Duodenal mucosa (tissue), 2 donors: Measurements from ENCODE around the gene SNRNP40.
"Not testable (repeated sequence)": the region's sequence is repeated elsewhere in the genome, so short reads cannot be mapped to it uniquely, and the experiment has no call there.

Experiments used
- H3K27ac ChIP-seq: one replicate; pipeline ENCODE4 v1.7.0; 2013; ENCODE audit warnings: low read depth, low read length
- H3K27me3 ChIP-seq, 2 donors: one replicate each; pipeline ENCODE4 v1.7.0; 2013; ENCODE audit warnings: low read length in 2 of 2, control low read depth in 1 of 2; ENCODE audit not compliant: insufficient read depth in 2 of 2, control insufficient read depth in 1 of 2
- H3K36me3 ChIP-seq, 2 donors: one replicate each; pipeline ENCODE4 v1.7.0; 2013; ENCODE audit warnings: low read length in 2 of 2, control low read depth in 1 of 2; ENCODE audit not compliant: insufficient read depth in 2 of 2, control insufficient read depth in 1 of 2
- H3K4me1 ChIP-seq, 2 donors: one replicate each; pipeline ENCODE4 v1.7.0; 2013; ENCODE audit warnings: low read length in 2 of 2, control low read depth in 1 of 2; ENCODE audit not compliant: insufficient read depth in 2 of 2, control insufficient read depth in 1 of 2
- H3K4me3 ChIP-seq, 2 donors: one replicate each; pipeline ENCODE4 v1.7.0; 2013; ENCODE audit warnings: low read length in 2 of 2, low read depth in 1 of 2
- H3K9ac ChIP-seq, 2 donors: one replicate each; pipeline ENCODE4 v1.7.0; 2013; ENCODE audit warnings: low read length in 2 of 2, low read depth in 1 of 2
- H3K9me3 ChIP-seq, 2 donors: one replicate each; pipeline ENCODE4 v1.7.0; 2013; ENCODE audit warnings: low read length in 2 of 2, control low read depth in 1 of 2; ENCODE audit not compliant: control insufficient read depth in 1 of 2

The SNRNP40 gene

DNA sequence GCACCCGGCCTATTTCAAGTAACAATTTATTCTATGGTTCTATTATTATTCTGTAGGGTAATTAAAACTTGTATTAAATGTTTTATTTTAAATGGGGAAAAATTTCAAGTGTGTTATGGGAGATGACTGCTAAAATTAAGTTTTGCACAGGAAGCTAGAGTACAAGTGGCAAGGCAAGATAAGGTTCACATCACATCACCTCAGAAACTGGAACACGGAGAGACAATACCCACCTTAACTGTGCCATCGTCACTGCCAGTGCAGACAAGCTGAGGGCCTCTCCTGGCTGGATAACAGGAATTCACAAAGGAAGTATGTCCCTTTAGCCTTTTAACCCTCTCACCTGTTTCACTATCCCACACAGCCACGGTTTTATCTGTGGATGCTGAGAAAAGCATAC lies 7.6 kb downstream of the SNRNP40 start:
- H3K36me3 ChIP-seq = peaks cover 17 to 78% of the 10 kb centered on the region in 2 donors
- H3K27me3 ChIP-seq = no peaks in the 10 kb centered on the region
- H3K9ac ChIP-seq = no peak overlapping the region
- H3K4me1 ChIP-seq = no peaks in the 10 kb centered on the region
- no peaks in the 10 kb centered on the region for H3K9me3 ChIP-seq
- no peak overlapping the region for H3K4me3 ChIP-seq
- H3K27ac ChIP-seq = no peak overlapping the region

DNA sequence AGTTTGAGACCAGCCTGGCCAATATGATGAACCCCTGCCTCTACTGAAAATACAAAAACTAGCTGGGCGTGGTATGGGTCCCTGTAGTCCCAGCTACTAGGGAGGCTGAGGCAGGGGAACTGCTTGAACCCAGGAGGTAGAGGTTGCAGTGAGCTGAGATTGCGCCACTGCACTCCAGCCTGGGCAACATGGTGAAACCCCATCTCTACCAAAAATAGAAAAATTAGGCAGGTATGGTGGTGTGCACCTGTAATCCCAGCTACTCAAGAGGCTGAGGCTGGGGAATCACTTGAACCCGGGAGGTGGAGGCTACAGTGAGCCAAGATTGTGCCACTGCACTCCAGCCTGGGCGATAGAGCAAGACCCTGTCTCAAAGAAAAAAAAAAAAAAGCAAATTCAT lies 8.8 kb downstream of the SNRNP40 start:
- H3K36me3 ChIP-seq = peaks cover 10 to 73% of the 10 kb centered on the region in 2 donors
- not testable (repeated sequence) for H3K4me3 ChIP-seq, H3K9me3 ChIP-seq, H3K4me1 ChIP-seq, H3K9ac ChIP-seq, H3K27ac ChIP-seq, H3K27me3 ChIP-seq

DNA sequence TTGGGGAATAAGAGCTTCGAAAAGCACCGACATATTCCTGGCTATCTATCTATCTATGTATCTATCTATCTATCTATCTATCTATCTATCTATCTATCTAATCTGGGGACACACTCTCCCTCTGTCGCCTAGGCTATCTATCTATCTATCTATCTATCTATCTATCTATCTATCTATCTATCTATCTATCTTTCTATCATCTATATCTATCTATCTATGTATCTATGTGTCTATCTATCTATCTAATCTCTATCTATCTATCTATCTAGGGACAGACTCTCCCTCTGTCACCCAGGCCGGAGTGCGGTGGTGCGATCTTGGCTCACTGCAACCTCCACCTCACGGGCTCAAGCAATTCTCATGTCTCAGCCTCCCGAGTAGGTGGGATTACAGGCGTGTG lies 14.2 kb downstream of the SNRNP40 start:
- H3K36me3 ChIP-seq = peaks cover 23 to 66% of the 10 kb centered on the region in 2 donors
- not testable (repeated sequence) for H3K4me3 ChIP-seq, H3K27ac ChIP-seq, H3K4me1 ChIP-seq, H3K9me3 ChIP-seq, H3K9ac ChIP-seq, H3K27me3 ChIP-seq

DNA sequence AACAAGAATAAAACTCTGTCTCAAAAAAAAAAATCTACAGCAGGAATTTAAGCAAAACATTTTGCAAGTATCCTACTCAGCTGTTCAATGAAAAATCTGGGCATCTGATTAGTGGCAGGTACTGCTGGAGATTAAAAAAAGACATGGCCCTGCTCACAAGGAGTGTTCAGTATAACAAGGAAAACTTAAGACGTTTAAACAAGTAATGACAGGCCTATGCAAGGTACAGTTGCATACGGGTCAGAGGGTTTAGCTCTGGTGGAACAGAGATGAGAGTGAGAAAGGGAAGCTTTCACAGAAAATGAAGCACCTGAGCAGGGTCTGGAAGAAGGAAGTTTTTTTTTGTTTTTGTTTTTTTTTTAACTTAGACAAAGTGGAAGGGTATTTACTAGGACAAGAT lies 23.0 kb downstream of the SNRNP40 start:
- Histone ChIP-seq H3K4me3 (no peak overlapping the region), H3K27me3 (no peaks in the 10 kb centered on the region), H3K27ac (no peak overlapping the region), H3K9ac (no peak overlapping the region), H3K9me3 (no peaks in the 10 kb centered on the region), H3K36me3 (peaks cover 22 to 63% of the 10 kb centered on the region in 2 donors), H3K4me1 (no peaks in the 10 kb centered on the region)

DNA sequence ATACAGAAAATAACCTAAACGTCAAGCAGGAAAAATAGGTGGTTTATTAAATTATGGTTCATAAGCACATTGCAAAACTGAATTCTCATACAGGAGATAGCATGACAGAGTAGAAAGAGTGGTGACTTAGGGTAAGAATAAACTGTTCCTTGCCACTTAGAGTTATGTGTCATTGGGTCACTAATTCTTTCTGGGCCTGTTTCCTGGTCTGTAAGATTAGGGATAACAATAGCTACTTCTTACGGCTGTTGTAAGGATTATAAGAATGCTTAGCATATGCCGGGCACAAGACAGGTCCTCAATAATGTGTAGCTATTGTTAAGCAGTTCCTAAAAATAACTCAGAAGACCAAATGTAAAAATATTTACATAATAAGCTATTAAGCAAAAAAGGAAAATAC lies 24.2 kb downstream of the SNRNP40 start:
- peaks cover 19 to 58% of the 10 kb centered on the region in 2 donors for H3K36me3 ChIP-seq
- H3K27ac ChIP-seq = no peak overlapping the region
- no peaks in the 10 kb centered on the region for H3K9me3 ChIP-seq
- H3K9ac ChIP-seq = no peak overlapping the region
- no peaks in the 10 kb centered on the region for H3K27me3 ChIP-seq
- no peaks in the 10 kb centered on the region for H3K4me1 ChIP-seq
- no peak overlapping the region for H3K4me3 ChIP-seq

DNA sequence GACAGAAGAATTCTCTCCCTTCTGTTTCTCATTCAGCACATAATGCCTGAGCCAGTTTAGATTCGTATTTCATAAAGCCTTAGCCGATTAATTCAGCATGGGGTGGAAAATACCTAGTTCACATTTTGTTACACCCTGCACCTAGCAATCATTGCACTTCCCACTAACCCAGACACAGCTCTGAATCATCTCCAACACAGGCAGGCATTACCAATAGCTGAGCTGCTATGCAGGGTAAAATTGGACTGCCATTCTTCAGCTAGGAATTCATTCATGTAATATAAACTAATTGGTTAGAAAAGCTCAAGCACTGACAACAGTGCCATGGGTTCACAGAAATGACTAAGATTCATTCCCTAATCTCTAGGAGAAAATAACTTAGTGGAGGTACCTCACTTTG lies 30.0 kb downstream of the SNRNP40 start:
- H3K27me3 ChIP-seq = no peaks in the 10 kb centered on the region
- H3K4me1 ChIP-seq = peaks cover 0 to 2% of the 10 kb centered on the region in 2 donors
- H3K27ac ChIP-seq = no peak overlapping the region
- H3K9me3 ChIP-seq = no peaks in the 10 kb centered on the region
- peaks cover 26 to 60% of the 10 kb centered on the region in 2 donors for H3K36me3 ChIP-seq
- no peak overlapping the region for H3K4me3 ChIP-seq
- H3K9ac ChIP-seq = no peak overlapping the region

DNA sequence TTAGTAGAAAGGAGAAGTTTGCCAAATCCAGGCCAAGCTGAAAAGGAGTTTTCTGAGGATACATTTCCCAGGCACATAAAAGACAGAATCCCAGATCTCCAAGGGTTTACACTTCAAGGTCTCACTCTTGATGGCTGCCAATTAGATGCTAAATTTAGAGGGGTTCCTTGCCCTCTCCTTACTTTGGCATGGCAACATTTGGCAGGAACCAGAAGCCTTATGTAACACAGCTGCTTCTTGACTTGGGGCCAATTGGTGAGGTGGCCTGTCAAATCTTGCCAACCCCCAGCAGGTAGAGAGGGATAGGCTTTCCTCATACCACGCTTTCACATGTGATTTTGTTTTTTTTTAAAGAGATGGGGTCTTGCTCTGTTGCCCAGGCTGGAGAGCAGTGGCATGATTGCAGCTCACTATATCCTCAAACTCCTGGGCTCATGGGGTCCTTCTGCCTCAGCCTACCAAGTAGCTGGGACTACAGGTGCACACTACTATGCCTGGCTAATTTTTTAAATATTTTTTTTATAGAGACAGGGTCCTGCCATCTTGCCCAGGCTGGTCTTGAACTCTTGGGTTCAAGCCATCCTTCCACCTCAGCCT lies 31.7 kb downstream of the SNRNP40 start:
- Histone ChIP-seq H3K36me3 (peaks cover 23 to 61% of the 10 kb centered on the region in 2 donors), H3K27ac (no peak overlapping the region)

DNA sequence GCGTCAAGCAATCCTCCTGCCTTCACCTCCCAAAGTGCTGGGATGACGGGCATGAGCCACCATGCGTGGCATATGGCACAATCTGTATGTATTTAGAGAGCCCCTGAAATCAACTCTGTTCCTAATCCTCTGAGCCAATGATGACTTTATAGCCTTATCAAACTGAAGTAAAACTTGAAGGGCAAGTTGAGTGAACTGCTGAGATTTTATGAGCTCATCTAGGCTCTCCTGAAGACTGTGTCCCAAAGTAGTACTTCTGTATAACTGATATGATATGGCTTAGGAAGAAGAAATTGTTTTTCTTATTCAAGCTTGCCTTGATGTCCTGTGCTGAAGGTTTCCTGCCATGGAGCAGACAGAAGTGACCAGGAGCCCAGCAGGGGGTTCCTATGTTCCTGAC lies 33.2 kb downstream of the SNRNP40 start:
- Histone ChIP-seq H3K36me3 (peaks cover 16 to 61% of the 10 kb centered on the region in 2 donors), H3K9ac (no peak overlapping the region), H3K27ac (no peak overlapping the region), H3K27me3 (no peaks in the 10 kb centered on the region), H3K4me3 (no peak overlapping the region), H3K4me1 (peaks cover 0 to 2% of the 10 kb centered on the region in 2 donors), H3K9me3 (no peaks in the 10 kb centered on the region)

More for the DNA sequence above, 31.7 kb downstream of the SNRNP40 start:
- Histone ChIP-seq H3K9ac (no peak overlapping the region), H3K4me1 (peaks cover 0 to 2% of the 10 kb centered on the region in 2 donors), H3K27me3 (no peaks in the 10 kb centered on the region), H3K9me3 (no peaks in the 10 kb centered on the region), H3K4me3 (no peak overlapping the region)

DNA sequence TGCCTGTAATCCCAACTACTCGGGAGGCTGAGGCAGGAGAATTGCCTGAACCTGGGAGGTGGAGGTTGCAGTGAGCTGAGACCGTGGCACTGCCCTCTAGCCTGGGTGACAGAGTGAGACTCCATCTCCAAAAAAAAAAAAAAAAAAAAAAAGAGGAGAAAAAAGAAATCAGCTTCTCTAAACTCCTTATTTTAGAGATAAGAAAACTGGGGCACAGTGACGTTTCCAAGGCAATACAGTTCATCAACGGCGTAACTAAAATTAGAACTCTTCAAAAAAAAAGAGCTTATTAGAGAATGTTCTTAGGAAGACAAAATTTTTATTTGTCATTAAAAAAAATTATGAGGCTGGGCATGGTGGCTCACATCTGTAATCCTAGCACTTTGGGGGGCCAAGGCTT lies 34.2 kb downstream of the SNRNP40 start:
- not testable (repeated sequence) for H3K4me1 ChIP-seq, H3K9ac ChIP-seq, H3K27me3 ChIP-seq, H3K27ac ChIP-seq, H3K9me3 ChIP-seq, H3K4me3 ChIP-seq
- peaks cover 22 to 65% of the 10 kb centered on the region in 2 donors for H3K36me3 ChIP-seq

DNA sequence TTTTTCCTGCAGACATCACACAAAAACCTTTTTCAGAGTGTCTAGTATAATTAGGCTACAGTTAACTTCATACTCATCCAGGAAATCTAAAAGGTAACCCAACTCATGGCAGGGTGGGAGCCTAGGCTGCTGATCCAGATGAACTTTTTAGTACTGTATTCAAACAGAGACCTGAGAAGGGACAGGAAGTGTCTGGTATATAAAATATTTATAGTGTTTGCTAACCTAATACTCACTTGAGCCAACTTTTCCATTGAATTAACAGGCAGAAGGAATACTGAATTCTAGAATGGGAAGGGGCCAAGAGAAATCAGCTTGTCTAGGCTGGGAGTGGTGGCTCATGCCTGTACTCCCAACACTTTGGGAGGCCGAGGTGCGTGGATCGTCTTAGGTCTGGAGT lies 34.7 kb downstream of the SNRNP40 start:
- no peak overlapping the region for H3K9ac ChIP-seq
- peaks cover 19 to 65% of the 10 kb centered on the region in 2 donors for H3K36me3 ChIP-seq
- peaks cover 0 to 2% of the 10 kb centered on the region in 2 donors for H3K4me1 ChIP-seq
- no peak overlapping the region for H3K4me3 ChIP-seq
- H3K9me3 ChIP-seq = no peaks in the 10 kb centered on the region
- no peaks in the 10 kb centered on the region for H3K27me3 ChIP-seq
- H3K27ac ChIP-seq = no peak overlapping the region

DNA sequence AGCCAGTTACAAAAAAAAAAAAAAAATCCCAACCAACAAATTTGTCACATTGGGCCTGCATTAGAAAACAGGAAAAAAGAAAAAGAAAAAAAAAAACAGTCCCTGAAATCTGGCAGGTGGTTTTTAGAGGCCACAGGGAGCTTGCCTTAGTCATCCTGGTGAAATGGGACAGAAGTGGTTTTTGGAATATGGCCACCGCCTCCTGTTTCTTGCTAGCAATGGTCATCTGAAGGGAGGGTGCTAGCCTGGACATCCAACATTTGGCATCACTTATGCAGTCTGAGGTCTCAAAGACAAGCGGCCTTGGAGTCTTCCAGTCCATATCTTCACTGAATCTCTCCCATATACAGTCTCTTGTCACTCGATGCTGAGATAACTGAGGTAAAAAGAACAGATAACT lies 36.8 kb downstream of the SNRNP40 start:
- peaks cover 12 to 54% of the 10 kb centered on the region in 2 donors for H3K36me3 ChIP-seq
- H3K27me3 ChIP-seq = no peaks in the 10 kb centered on the region
- no peak overlapping the region for H3K27ac ChIP-seq
- no peak overlapping the region for H3K9ac ChIP-seq
- H3K4me3 ChIP-seq = no peak overlapping the region
- H3K9me3 ChIP-seq = no peaks in the 10 kb centered on the region
- peaks cover 0 to 2% of the 10 kb centered on the region in 2 donors for H3K4me1 ChIP-seq
